ENCODE measurements around the gene VTI1B.
"Not testable (repeated sequence)": the region's sequence is repeated elsewhere in the genome, so short reads cannot be mapped to it uniquely, and the experiment has no call there.

- not testable (repeated sequence) for TF ChIP-seq POLR2A, EP300 (IDR thresholded peaks at IDR 0.05)
- TF ChIP-seq, protein P1, sequence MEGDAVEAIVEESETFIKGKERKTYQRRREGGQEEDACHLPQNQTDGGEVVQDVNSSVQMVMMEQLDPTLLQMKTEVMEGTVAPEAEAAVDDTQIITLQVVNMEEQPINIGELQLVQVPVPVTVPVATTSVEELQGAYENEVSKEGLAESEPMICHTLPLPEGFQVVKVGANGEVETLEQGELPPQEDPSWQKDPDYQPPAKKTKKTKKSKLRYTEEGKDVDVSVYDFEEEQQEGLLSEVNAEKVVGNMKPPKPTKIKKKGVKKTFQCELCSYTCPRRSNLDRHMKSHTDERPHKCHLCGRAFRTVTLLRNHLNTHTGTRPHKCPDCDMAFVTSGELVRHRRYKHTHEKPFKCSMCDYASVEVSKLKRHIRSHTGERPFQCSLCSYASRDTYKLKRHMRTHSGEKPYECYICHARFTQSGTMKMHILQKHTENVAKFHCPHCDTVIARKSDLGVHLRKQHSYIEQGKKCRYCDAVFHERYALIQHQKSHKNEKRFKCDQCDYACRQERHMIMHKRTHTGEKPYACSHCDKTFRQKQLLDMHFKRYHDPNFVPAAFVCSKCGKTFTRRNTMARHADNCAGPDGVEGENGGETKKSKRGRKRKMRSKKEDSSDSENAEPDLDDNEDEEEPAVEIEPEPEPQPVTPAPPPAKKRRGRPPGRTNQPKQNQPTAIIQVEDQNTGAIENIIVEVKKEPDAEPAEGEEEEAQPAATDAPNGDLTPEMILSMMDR (IDR thresholded peaks at IDR 0.05) = not testable (repeated sequence)
Measured at GRCh38 chr14:67709346-67709745, 34.9 kb upstream of the VTI1B start.

All from stomach (tissue), 4 donors.